Measurements from ENCODE around the gene KIF5A. TPM values are rescaled to one million over a fixed set of nuclear protein-coding genes. Genes with fewer than 3 reads are reported as not detected.

Gene KIF5A
- total and polyA plus RNA-seq, 2 donors (not counting 3 experiments of a cell fraction or from before 2014, with no cell fraction given): 0.07 to 0.35 TPM

GRCh38 chr12:57574795-57575194, 25.0 kb downstream of the KIF5A start:
- Histone ChIP-seq H3K4me1 (ENCODE audit: control insufficient read depth, extremely low read depth, insufficient read depth, low read length) (no peaks in the 10 kb centered on the region), H4K20me1 (replicated peaks; ENCODE audit: control insufficient read depth, extremely low read depth, insufficient read depth, low read length) (no peaks in the 10 kb centered on the region), H3K4me2 (ENCODE audit: insufficient read depth, low read length) (no peak overlapping the region), H3K27me3 (ENCODE audit: control insufficient read depth in 2 of 2, insufficient read depth in 2 of 2, low read length in 2 of 2) (peaks cover 6% of the 10 kb centered on the region in 2 experiments), H3K79me2 (ENCODE audit: control insufficient read depth, insufficient read depth, low read length) (no peaks in the 10 kb centered on the region), H3K9me3 (replicated peaks; ENCODE audit: control insufficient read depth, insufficient read depth, low read length) (no peaks in the 10 kb centered on the region), H3K9me1 (replicated peaks; ENCODE audit: control insufficient read depth, extremely low read depth, insufficient read depth, low read length) (no peaks in the 10 kb centered on the region), H3K36me3 (ENCODE audit: control insufficient read depth in 2 of 2, extremely low read depth in 1 of 2, insufficient read depth in 2 of 2, low read length in 2 of 2) (no peaks in the 10 kb centered on the region), H2AFZ (ENCODE audit: low read depth, low read length) (no peak overlapping the region), H3K27ac (ENCODE audit: insufficient read depth, low read depth, low read length) (no peak overlapping the region), H3K4me3 (replicated peaks in 1 of 3; ENCODE audit: insufficient read depth in 1 of 3, low read depth in 1 of 3, low read length in 3 of 3) (no peak overlapping the region), H3K9ac (replicated peaks; ENCODE audit: extremely low read depth, insufficient read depth, low read length) (no peak overlapping the region)
- BruUV-seq (replicated peaks): no TSS peak
- dilution Hi-C loops (cut with MboI; ENCODE audit: extremely low pct_ligation_motif_present, low sequenced_read_pairs) (no loop called here), intact Hi-C loops (cut with micrococcal nuclease) (no loop called here)
- CTCF ChIA-PET: interaction anchor here (1.3 to 2.6 kb wide), 3 partner anchors 10 to 63 kb away, joined by 4 to 21 read pairs (median 7); partner anchors contain the start of gene B4GALNT1
- FAIRE-seq: no peak
- no peak for DNase-seq (ENCODE audit: low read depth, low spot score)
- POLR2A ChIA-PET: no interaction called here
- TF ChIP-seq GATA2 (IDR thresholded peaks at IDR 0.05; ENCODE audit: insufficient read depth, insufficient read length, low read depth, low read length) (no peak), FOS (IDR thresholded peaks at IDR 0.05; ENCODE audit: borderline replicate concordance, insufficient read depth, low read length) (no peak)

- Histone ChIP-seq H3K27ac (ENCODE audit: insufficient read depth, low read depth, low read length) (no peak overlapping the region), H3K36me3 (ENCODE audit: control insufficient read depth in 2 of 2, extremely low read depth in 1 of 2, insufficient read depth in 2 of 2, low read length in 2 of 2) (no peaks in the 10 kb centered on the region), H4K20me1 (replicated peaks; ENCODE audit: control insufficient read depth, extremely low read depth, insufficient read depth, low read length) (no peaks in the 10 kb centered on the region), H3K9me3 (replicated peaks; ENCODE audit: control insufficient read depth, insufficient read depth, low read length) (no peaks in the 10 kb centered on the region), H3K79me2 (ENCODE audit: control insufficient read depth, insufficient read depth, low read length) (no peaks in the 10 kb centered on the region), H3K9me1 (replicated peaks; ENCODE audit: control insufficient read depth, extremely low read depth, insufficient read depth, low read length) (no peaks in the 10 kb centered on the region), H3K4me3 (replicated peaks in 1 of 3; ENCODE audit: insufficient read depth in 1 of 3, low read depth in 1 of 3, low read length in 3 of 3) (no peak overlapping the region), H3K9ac (replicated peaks; ENCODE audit: extremely low read depth, insufficient read depth, low read length) (no peak overlapping the region), H3K27me3 (ENCODE audit: control insufficient read depth in 2 of 2, insufficient read depth in 2 of 2, low read length in 2 of 2) (peaks cover 6% of the 10 kb centered on the region in 2 experiments), H3K4me1 (ENCODE audit: control insufficient read depth, extremely low read depth, insufficient read depth, low read length) (no peaks in the 10 kb centered on the region), H2AFZ (ENCODE audit: low read depth, low read length) (no peak overlapping the region), H3K4me2 (ENCODE audit: insufficient read depth, low read length) (no peak overlapping the region)
- dilution Hi-C loops (cut with MboI; ENCODE audit: extremely low pct_ligation_motif_present, low sequenced_read_pairs): no loop called here
- CTCF ChIA-PET: interaction anchor here (0.6 to 2.6 kb wide), 5 partner anchors 8 to 62 kb away, joined by 3 to 21 read pairs (median 4); partner anchors contain the start of gene B4GALNT1
- no TSS peak for BruUV-seq (replicated peaks)
- no peak for DNase-seq (ENCODE audit: low read depth, low spot score)
- intact Hi-C loops (cut with micrococcal nuclease): no loop called here
- TF ChIP-seq GATA2 (IDR thresholded peaks at IDR 0.05; ENCODE audit: insufficient read depth, insufficient read length, low read depth, low read length): no peak
- TF ChIP-seq FOS (IDR thresholded peaks at IDR 0.05; ENCODE audit: borderline replicate concordance, insufficient read depth, low read length): no peak
- POLR2A ChIA-PET: no interaction called here
- FAIRE-seq: no peak
Observed at GRCh38 chr12:57575771-57576612, 26.1 kb downstream of the KIF5A start.

Data from endothelial cell of umbilical vein (primary cell).